K562 (cell line): ENCODE data around the gene CLEC3A. TPM values are rescaled to one million over a fixed set of nuclear protein-coding genes. Genes with fewer than 3 reads are reported as not detected.

ENCODE experiments used
- ATAC-seq: fragments of 200-7000 bp; cut with Tn5 transposase; 3 replicates; pipeline ENCODE4 v1.9.1; 2020; ENCODE audit warnings: moderate library complexity
- BruUV-seq: library from RNA; stranded (reverse); fragments of 400-500 nt; replicated peaks from 2 replicates; lab custom pipeline; 2021; lab: Mats Ljungman, UMichigan
- CTCF ChIA-PET: fragments of 300-600 bp; formaldehyde crosslinking; extraction: SDS; loops from one replicate; lab custom pipeline; 2021; ENCODE audit warnings: low intra/inter-chr PET ratio; lab: Yijun Ruan, JAX
- POLR2A ChIA-PET: fragments of 300-600, 350-650 bp; sonication (Branson Sonifier 250); formaldehyde crosslinking; extraction: SDS; loops from one replicate; lab custom pipeline; 2021; ENCODE audit warnings: antibody characterized with exemption, inconsistent platforms; lab: Yijun Ruan, JAX
- DNase-seq, 4 experiments: peaks; one replicate each; pipeline versions ENCODE4 v3.0.0 to v3.0.0-alpha.2; 2011 to 2018; ENCODE audit warnings: low spot score in 3 of 4, mixed read lengths in 3 of 4; ENCODE audit errors: extremely low read depth in 1 of 4
- FAIRE-seq: peaks from 2 replicates; lab custom pipeline; 2011; peaks lifted over from hg19 to GRCh38; lab: Jason Lieb, UNC
- H2AFZ ChIP-seq: 2 replicates; pipeline ENCODE4 v1.6.0; 2011; ENCODE audit warnings: low read depth, low read length, control low read depth, inconsistent platforms
- H3K27ac ChIP-seq: fragments of 200-600 bp; 3 replicates; pipeline ENCODE4 v1.8.0; 2011; ENCODE audit warnings: low read depth, mild to moderate bottlenecking, control low read depth, inconsistent platforms, low read length, moderate library complexity, mixed read lengths; ENCODE audit errors: extremely low read depth
- H3K27me3 ChIP-seq, 2 experiments: fragments of 300-600 bp in 1 of 2; 2 replicates in 1 of 2; 3 replicates in 1 of 2; pipeline versions ENCODE4 v1.6.0 to v1.8.0; 2011; ENCODE audit warnings: inconsistent platforms in 2 of 2, low read length in 2 of 2, mild to moderate bottlenecking in 1 of 2, mixed read lengths in 1 of 2, moderate library complexity in 1 of 2; ENCODE audit not compliant: control insufficient read depth in 2 of 2, insufficient read depth in 2 of 2
- H3K36me3 ChIP-seq: fragments of 300-600 bp; 3 replicates; pipeline ENCODE4 v1.8.0; 2011; ENCODE audit warnings: mild to moderate bottlenecking, low read length, inconsistent platforms; ENCODE audit not compliant: control insufficient read depth, insufficient read depth
- H3K4me1 ChIP-seq, 2 experiments: fragments of 200-600 bp in 1 of 2; replicated peaks in 1 of 2; 2 replicates in 1 of 2; 3 replicates in 1 of 2; pipeline versions ENCODE4 v1.5.1 to v1.8.0; 2011; ENCODE audit warnings: inconsistent platforms in 2 of 2, low read length in 2 of 2, mild to moderate bottlenecking in 1 of 2, mixed read lengths in 1 of 2, moderate library complexity in 1 of 2; ENCODE audit not compliant: control insufficient read depth in 2 of 2, insufficient read depth in 2 of 2
- H3K4me2 ChIP-seq: 2 replicates; pipeline ENCODE4 v1.6.1; 2011; ENCODE audit warnings: low read length, control low read depth, inconsistent platforms, mixed read lengths; ENCODE audit not compliant: insufficient read depth
- H3K4me3 ChIP-seq: fragments of 200-600 bp; sonication (generic), shearing (Covaris generic); 2 replicates; pipeline ENCODE4 v1.5.1; 2016; ENCODE audit warnings: control low read depth, inconsistent platforms
- H3K79me2 ChIP-seq: fragments of 200-600 bp; 3 replicates; pipeline ENCODE4 v1.8.0; 2011; ENCODE audit warnings: low read length, inconsistent platforms; ENCODE audit not compliant: control insufficient read depth, insufficient read depth
- H3K9ac ChIP-seq, 2 experiments: 2 replicates each; pipeline versions ENCODE4 v1.6.0 to v1.6.1; 2011; ENCODE audit warnings: low read depth in 2 of 2, low read length in 2 of 2, control low read depth in 1 of 2, inconsistent platforms in 1 of 2, mild to moderate bottlenecking in 1 of 2, mixed read lengths in 1 of 2; ENCODE audit not compliant: insufficient read depth in 1 of 2
- H3K9me1 ChIP-seq: one replicate; pipeline ENCODE4 v1.6.0; 2011; ENCODE audit warnings: inconsistent platforms, mild to moderate bottlenecking, low read length, moderate library complexity; ENCODE audit not compliant: control insufficient read depth, insufficient read depth
- H3K9me3 ChIP-seq: replicated peaks from 2 replicates; pipeline ENCODE4 v1.5.1; 2011; ENCODE audit warnings: low read depth, low read length, inconsistent platforms; ENCODE audit not compliant: control insufficient read depth, insufficient read depth
- H4K20me1 ChIP-seq: replicated peaks from 2 replicates; pipeline ENCODE4 v1.6.1; 2011; ENCODE audit warnings: low read length, inconsistent platforms, mixed read lengths; ENCODE audit not compliant: control insufficient read depth, insufficient read depth
- DDX20 ChIP-seq: fragments of 450-650 bp; IDR thresholded peaks from 2 replicates; pipeline ENCODE4 v1.6.1; 2016; ENCODE audit warnings: missing genetic modification characterization, low read depth, mild to moderate bottlenecking, missing compliant biosample characterization, moderate library complexity
- HDAC1 ChIP-seq, 2 experiments: fragments of 450-650 bp; IDR thresholded peaks; 2 replicates each; pipeline ENCODE4 v1.6.1; 2016 to 2017; ENCODE audit warnings: inconsistent platforms in 1 of 2, mild to moderate bottlenecking in 1 of 2, moderate library complexity in 1 of 2
- MTA1 ChIP-seq: fragments of 450-650 bp; IDR thresholded peaks from 2 replicates; pipeline ENCODE4 v1.6.1; 2017; ENCODE audit warnings: borderline replicate concordance
- TCF7L2 ChIP-seq: fragments of 150-350 bp; IDR thresholded peaks from 2 replicates; pipeline ENCODE4 v1.6.1; 2016; ENCODE audit warnings: low read depth, mild to moderate bottlenecking, low read length, moderate library complexity
- ZNF12 ChIP-seq: sonication (generic); formaldehyde crosslinking; IDR thresholded peaks from 2 replicates; pipeline ENCODE4 v1.4.0; 2020; ENCODE audit warnings: mild to moderate bottlenecking, missing genetic modification reagents
- ZNF740 ChIP-seq, 3 experiments: fragments of 200-800 bp in 1 of 3; sonication (Bioruptor generic) in 1 of 3; sonication (generic) in 1 of 3; formaldehyde crosslinking in 1 of 3; IDR thresholded peaks; 2 replicates each; pipeline versions ENCODE4 v1.6.1 to v1.8.0; 2016 to 2022; ENCODE audit warnings: mild to moderate bottlenecking in 2 of 3, missing compliant biosample characterization in 2 of 3, missing genetic modification characterization in 2 of 3, missing genetic modification reagents in 1 of 3
- WGBS: fragments of 100-300 bp; shearing (Covaris generic); methylation state at CpG from one replicate; pipeline ENCODE4 v1.1.6; 2016; ENCODE audit warnings: low coverage, mixed read lengths; ENCODE audit not compliant: insufficient coverage; ENCODE audit errors: missing lambda C conversion rate; 5-methylcytosine and 5-hydroxymethylcytosine counted together
- in situ Hi-C: fragments of 300-500 bp; cut with MboI; formaldehyde crosslinking; loops from 4 replicates; pipeline ENCODE4 v1.15.0; 2018; ENCODE audit warnings: inconsistent platforms, mixed read lengths
- intact Hi-C: fragments of 100-400 bp; cut with micrococcal nuclease; formaldehyde crosslinking; loops from 2 replicates; pipeline ENCODE4 v1.14.2; 2022
- polyA plus RNA-seq, 8 experiments: library from polyadenylated mRNA; depleted of rRNA in 4 of 8; stranded (reverse) in 5 of 8; unstranded in 3 of 8; fragments of >200 nt; fragmentation: Nextera tagmentation in 2 of 8; fragmentation: Illumina TruSeq in 1 of 8; extraction: Ambion mirVana in 2 of 8; extraction: Trizol in 1 of 8; gene quantifications; 2 replicates each; pipeline versions ENCODE4 v1.2.1 to v1.2.3, GENCODE V29; 2011 to 2014; ENCODE audit warnings: inconsistent platforms in 1 of 8, missing spikeins in 1 of 8
- total RNA-seq, 7 experiments: library from RNA; depleted of rRNA in 6 of 7; stranded (reverse); fragments of >200 nt in 6 of 7; fragmentation: Illumina TruSeq in 2 of 7; extraction: Trizol in 2 of 7; gene quantifications; 2 replicates each; pipeline versions ENCODE4 v1.2.1 to v1.2.3, GENCODE V29; 2011 to 2021; ENCODE audit warnings: low replicate concordance in 1 of 7
- TF ChIP-seq, protein P1 (sequence below): IDR thresholded peaks from 2 replicates; pipeline ENCODE4 v1.6.1; 2014; ENCODE audit warnings: antibody characterized with exemption
- TF ChIP-seq, protein P2 (sequence below): sonication (generic); formaldehyde crosslinking; IDR thresholded peaks from 2 replicates; pipeline ENCODE4 v1.9.0; 2022; ENCODE audit warnings: mild to moderate bottlenecking, missing genetic modification reagents
- TF ChIP-seq, protein P3 (sequence below): fragments of 450-650 bp; formaldehyde crosslinking; conservative IDR thresholded peaks from 2 replicates; pipeline ENCODE4 v1.4.0; 2022; ENCODE audit warnings: mild to moderate bottlenecking, missing genetic modification characterization
- TF ChIP-seq, protein P4 (sequence below): IDR thresholded peaks from 2 replicates; pipeline ENCODE4 v1.6.1; 2016; ENCODE audit warnings: missing genetic modification characterization, missing compliant biosample characterization
- TF ChIP-seq, protein P5 (sequence below): fragments of 250-450 bp; sonication (Bioruptor Pico); IDR thresholded peaks from 2 replicates; pipeline ENCODE4 v1.8.0; 2022; ENCODE audit warnings: inconsistent platforms

Gene CLEC3A
- total and polyA plus RNA-seq, 9 of the 15 experiments (the other 6 are each of a cell fraction or from before 2014, with no cell fraction given), result not detected

- BruUV-seq, result no TSS peak
- no peak for ATAC-seq
- Histone ChIP-seq H3K9me3 (no peaks in the 10 kb centered on the region), H3K4me1 (no peaks in the 10 kb centered on the region), H3K9me1 (no peaks in the 10 kb centered on the region), H3K79me2 (no peaks in the 10 kb centered on the region), H3K4me2 (no peak overlapping the region), H3K27ac (no peak overlapping the region), H3K27me3 (peaks cover 0 to 4% of the 10 kb centered on the region in 2 experiments; a peak in 2 of 5 replicates), H3K36me3 (no peaks in the 10 kb centered on the region), H3K9ac (no peak overlapping the region), H4K20me1 (no peaks in the 10 kb centered on the region), H3K4me3 (no peak overlapping the region), H2AFZ (no peak overlapping the region)
- intact Hi-C loops (no loop called here), in situ Hi-C loops (no loop called here)
- POLR2A ChIA-PET, result no interaction called here
- CTCF ChIA-PET, result no interaction called here
- 0% methylated on average over 5 of the region's 5 CpGs for WGBS
- TF ChIP-seq, protein P1, sequence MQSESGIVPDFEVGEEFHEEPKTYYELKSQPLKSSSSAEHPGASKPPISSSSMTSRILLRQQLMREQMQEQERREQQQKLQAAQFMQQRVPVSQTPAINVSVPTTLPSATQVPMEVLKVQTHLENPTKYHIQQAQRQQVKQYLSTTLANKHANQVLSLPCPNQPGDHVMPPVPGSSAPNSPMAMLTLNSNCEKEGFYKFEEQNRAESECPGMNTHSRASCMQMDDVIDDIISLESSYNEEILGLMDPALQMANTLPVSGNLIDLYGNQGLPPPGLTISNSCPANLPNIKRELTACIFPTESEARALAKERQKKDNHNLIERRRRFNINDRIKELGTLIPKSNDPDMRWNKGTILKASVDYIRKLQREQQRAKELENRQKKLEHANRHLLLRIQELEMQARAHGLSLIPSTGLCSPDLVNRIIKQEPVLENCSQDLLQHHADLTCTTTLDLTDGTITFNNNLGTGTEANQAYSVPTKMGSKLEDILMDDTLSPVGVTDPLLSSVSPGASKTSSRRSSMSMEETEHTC, result no peak
- TF ChIP-seq, protein P2, sequence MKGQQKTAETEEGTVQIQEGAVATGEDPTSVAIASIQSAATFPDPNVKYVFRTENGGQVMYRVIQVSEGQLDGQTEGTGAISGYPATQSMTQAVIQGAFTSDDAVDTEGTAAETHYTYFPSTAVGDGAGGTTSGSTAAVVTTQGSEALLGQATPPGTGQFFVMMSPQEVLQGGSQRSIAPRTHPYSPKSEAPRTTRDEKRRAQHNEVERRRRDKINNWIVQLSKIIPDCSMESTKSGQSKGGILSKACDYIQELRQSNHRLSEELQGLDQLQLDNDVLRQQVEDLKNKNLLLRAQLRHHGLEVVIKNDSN (CRISPR knock-in tag), result no peak
- TF ChIP-seq ZNF740 (CRISPR knock-in tag; IDR thresholded peaks at IDR 0.05) (no peak), ZNF740 (tag; IDR thresholded peaks at IDR 0.05) (no peak), DDX20 (tag) (no peak), TCF7L2 (no peak), MTA1 (no peak), HDAC1 (IDR thresholded peaks at IDR 0.05) (no peak), ZNF12 (CRISPR knock-in tag) (no peak)
- TF ChIP-seq, protein P3, sequence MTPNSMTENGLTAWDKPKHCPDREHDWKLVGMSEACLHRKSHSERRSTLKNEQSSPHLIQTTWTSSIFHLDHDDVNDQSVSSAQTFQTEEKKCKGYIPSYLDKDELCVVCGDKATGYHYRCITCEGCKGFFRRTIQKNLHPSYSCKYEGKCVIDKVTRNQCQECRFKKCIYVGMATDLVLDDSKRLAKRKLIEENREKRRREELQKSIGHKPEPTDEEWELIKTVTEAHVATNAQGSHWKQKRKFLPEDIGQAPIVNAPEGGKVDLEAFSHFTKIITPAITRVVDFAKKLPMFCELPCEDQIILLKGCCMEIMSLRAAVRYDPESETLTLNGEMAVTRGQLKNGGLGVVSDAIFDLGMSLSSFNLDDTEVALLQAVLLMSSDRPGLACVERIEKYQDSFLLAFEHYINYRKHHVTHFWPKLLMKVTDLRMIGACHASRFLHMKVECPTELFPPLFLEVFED (CRISPR knock-in tag), result no peak
- TF ChIP-seq, protein P4, sequence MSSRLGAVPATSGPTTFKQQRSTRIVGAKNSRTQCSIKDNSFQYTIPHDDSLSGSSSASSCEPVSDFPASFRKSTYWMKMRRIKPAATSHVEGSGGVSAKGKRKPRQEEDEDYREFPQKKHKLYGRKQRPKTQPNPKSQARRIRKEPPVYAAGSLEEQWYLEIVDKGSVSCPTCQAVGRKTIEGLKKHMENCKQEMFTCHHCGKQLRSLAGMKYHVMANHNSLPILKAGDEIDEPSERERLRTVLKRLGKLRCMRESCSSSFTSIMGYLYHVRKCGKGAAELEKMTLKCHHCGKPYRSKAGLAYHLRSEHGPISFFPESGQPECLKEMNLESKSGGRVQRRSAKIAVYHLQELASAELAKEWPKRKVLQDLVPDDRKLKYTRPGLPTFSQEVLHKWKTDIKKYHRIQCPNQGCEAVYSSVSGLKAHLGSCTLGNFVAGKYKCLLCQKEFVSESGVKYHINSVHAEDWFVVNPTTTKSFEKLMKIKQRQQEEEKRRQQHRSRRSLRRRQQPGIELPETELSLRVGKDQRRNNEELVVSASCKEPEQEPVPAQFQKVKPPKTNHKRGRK (tag), result no peak
- TF ChIP-seq, protein P5, sequence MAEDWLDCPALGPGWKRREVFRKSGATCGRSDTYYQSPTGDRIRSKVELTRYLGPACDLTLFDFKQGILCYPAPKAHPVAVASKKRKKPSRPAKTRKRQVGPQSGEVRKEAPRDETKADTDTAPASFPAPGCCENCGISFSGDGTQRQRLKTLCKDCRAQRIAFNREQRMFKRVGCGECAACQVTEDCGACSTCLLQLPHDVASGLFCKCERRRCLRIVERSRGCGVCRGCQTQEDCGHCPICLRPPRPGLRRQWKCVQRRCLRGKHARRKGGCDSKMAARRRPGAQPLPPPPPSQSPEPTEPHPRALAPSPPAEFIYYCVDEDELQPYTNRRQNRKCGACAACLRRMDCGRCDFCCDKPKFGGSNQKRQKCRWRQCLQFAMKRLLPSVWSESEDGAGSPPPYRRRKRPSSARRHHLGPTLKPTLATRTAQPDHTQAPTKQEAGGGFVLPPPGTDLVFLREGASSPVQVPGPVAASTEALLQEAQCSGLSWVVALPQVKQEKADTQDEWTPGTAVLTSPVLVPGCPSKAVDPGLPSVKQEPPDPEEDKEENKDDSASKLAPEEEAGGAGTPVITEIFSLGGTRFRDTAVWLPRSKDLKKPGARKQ (CRISPR knock-in tag), result no peak
- no peak for DNase-seq
- no peak for FAIRE-seq
Observed at GRCh38 chr16:78072275-78072674, 49.9 kb downstream of the CLEC3A start.
